Activated CD4-positive, CD25-positive, alpha-beta regulatory T cell treated with anti-CD3 and anti-CD28 coated beads, Interleukin-2, amount 50 U/mL, for 24 hours (primary cell): Measurements from ENCODE around the gene DLG2.

Experiments
- ATAC-seq, 2 donors: fragments of 150-1000 bp; cut with Tn5 transposase; one replicate each; pipeline ENCODE4 v1.10.0; 2021; ENCODE audit warnings: mild to moderate bottlenecking in 1 of 2, moderate library complexity in 1 of 2

DLG2 gene

GRCh38 chr11:83865636-83866461 is 1761.3 kb downstream of the DLG2 start:
- no peak for ATAC-seq

GRCh38 chr11:83864412-83865057 is 1762.6 kb downstream of the DLG2 start:
- ATAC-seq = no peak

- no peak for ATAC-seq
Measured at GRCh38 chr11:83863272-83863671, 1763.9 kb downstream of the DLG2 start.

DNA sequence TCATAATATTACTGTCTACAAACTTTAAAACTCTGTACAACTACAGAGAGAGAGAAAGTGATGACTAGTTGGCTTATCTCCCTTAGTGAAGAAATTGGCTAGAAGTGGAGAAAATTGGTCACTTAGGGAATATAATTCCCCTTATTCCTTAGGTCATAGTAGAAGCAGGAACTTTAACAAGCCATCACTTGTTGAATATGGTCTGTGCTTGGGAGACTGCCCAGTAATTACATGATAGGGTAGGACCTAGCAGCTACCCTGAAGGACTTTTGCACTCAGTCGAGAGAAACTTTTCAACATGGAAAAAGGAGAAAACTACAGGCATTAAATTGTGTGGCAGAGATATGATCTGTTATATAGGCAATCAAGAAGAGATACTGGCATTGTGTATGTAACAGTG is 1764.5 kb downstream of the DLG2 start:
- ATAC-seq = no peak

DNA sequence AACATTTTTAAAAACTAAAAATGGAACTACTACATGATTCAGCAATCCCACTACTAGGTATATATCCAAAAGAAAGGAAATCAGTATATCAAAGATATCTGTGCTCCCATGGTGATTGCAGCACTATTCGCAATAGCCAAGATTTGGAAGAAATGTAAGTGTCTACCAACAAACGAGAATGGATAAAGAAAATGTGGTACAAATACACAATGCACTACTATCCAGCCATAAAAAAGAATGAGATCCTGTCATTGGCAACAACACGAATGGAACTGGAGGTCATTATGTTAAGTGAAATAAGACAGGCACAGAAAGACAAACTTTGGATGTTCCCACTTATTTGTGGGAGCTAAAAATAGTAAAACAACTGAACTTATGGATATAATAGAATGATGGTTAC is 1765.1 kb downstream of the DLG2 start:
- no peak for ATAC-seq

GRCh38 chr11:83858694-83859093 is 1768.5 kb downstream of the DLG2 start:
- ATAC-seq = no peak

GRCh38 chr11:83855237-83855636 is 1771.9 kb downstream of the DLG2 start:
- ATAC-seq = no peak

GRCh38 chr11:83852775-83853442 is 1774.2 kb downstream of the DLG2 start:
- ATAC-seq = no peak

GRCh38 chr11:83852012-83852411 is 1775.1 kb downstream of the DLG2 start:
- no peak for ATAC-seq

DNA sequence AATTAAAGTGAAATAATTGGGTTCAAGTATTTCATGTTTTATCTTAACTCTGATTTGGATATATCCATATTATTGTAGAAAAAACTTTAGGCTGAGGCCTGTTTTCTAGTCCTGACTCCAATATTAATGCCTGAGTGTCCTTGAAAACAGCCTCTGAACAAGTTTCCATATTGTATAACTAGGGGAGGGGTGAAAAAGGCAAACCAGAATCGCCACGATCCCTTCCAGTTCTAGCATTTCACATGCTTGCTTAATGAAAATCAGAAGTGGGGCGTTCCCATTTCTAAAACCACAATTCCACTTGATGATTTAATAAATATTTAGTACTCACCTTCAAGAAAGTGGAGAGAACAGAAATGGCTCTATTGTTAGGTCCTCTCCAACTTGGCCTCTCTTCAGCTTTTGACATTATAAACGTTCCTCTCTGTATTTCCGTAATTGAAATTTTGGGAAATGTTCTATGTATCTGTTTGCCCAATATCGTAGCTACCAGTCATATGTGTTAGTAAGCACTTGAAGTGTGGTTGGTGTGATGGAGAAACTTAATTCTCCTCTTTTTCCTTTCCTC is 1779.6 kb downstream of the DLG2 start:
- ATAC-seq = no peak

DNA sequence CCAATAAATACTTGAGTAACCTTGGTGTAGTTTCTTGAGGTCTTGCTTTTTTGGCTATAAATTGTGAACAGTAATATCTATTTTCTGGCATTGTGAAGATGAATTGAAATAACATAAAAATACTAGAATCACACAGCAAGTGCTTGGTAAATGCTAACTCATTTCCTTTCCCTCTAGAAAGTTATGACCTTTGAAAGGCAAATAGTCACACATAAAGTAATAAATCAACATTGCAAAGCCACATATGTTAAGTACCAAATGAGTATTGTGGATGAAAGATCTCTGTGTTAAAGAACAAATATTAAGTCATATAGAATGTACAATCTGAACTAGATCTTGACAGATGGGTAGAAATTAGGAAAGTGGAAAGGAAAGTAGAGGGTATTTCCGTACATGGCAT is 1781.3 kb downstream of the DLG2 start:
- no peak for ATAC-seq

DNA sequence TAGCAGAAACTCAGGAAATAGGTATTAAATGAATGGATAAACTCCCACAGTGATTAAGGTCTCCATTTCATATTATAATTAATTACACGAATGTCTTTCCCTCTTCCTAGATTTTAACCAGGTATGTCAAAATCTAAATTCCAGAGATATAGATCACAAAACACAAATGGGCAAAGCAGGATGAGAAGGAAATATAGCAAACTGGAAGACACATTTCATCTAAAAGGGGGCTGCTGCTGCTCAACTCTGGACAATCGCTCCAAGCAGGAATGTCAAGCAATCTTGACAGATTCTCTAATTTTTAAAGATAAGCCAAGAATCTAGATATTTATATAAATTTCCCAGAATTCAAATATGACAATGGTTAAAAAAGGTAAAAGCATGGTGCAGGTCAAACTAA is 1786.8 kb downstream of the DLG2 start:
- no peak for ATAC-seq

DNA sequence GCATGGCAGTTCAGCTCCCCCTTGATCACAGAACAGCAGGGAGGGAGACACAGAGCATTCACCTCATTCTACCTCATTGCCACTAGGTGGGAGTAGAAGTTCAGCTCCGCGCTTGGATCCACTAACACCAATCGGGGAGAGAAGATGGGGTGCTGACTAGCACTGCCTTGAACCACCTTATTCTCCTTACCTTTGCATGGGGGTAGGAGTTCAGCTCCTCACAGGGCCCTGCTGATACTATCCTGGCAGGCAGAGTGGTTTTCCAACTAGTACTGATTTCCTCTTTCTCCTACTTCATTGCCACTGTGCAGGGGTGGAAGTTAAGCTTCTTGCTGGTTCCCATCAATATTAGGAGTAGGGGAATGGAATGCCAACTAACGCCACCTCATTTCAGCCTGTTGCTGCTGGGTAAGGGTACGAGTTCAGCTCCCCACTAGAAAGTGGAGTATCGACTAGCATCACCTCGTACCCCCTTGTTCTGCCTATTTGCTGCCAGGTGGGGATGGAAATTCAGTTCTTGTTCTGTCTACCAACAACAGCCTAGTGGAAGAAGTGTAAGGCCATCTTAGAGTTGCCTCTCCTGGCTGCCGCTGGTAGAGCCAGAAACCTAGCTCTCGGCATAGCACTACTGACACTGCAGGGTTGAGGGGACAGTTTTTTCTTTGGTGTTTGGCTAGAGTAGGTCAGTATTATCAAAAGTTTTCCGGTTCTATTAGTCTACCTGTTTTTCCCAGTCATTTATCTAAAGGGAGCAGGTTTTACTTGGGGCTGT is 1790.1 kb downstream of the DLG2 start:
- ATAC-seq = no peak

- no peak for ATAC-seq
Measured at GRCh38 chr11:83836065-83836464, 1791.1 kb downstream of the DLG2 start.

DNA sequence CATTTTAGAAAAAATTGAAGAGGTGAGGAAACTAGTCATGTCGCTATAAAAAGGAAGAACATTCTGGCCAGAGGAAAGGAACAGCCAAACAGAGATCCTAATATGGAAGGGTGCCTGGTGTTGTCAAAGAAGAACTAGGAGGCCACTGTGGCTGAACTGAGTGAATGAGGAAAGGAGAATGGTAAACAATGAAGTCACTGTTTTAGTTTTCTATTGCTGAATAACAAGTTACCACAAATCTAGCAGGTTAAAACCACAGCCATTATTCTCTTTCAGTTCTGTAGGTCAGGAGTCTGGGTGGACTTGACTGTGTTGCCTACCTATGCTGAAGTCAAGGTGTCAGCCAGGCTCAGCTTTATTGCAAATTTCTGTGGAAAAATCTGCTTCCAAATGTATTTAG is 1791.7 kb downstream of the DLG2 start:
- ATAC-seq = no peak

GRCh38 chr11:83831929-83832328 is 1795.2 kb downstream of the DLG2 start:
- no peak for ATAC-seq

DNA sequence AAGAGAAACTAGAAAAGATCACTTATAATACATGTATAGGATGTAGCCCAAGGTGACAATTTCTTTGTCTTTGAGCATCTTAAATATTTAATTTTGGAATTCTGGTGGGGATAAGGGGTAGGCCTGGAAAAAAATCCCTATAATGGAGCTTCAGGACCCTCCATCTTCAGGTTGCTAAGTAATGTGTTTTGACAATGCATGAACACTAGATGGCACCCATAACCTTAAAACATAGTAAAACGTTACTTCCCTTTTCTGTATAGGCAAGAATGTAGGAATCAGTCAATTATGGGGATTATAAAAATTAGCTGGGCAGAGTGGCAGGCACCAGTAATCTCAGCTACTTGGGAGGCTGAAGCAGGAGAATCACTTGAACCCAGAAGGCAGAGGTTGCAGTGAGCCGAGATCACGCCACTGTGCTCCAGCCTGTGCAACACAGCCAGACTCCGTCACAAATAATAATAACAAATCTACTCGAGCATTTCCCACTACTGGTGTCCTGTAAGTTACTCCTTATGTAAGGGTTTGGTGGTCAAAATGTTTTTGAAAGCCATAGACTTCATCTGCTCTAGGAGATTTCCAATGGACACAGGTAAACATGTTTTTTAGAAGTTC is 1799.1 kb downstream of the DLG2 start:
- ATAC-seq = no peak

GRCh38 chr11:83827520-83827919 is 1799.6 kb downstream of the DLG2 start:
- ATAC-seq = no peak

DNA sequence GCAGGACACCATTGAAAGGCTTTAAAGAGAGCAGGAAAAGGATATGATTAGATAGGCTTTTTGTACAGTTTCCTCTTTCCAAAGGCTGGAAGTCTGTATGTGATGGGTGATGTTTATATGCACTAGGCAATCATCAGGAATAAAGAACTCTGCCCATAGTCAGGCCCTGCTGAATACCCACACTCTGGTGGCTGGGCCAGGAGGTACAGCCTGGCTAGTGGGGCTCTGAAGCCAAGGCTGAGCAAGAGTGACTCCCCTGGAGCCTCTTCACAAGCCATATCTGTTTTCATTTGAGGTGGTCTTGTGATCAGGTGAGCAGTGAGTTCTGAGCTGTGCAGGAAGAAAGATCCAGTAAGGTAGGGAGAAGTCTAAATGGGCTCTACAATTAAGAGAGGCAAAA is 1801.1 kb downstream of the DLG2 start:
- no peak for ATAC-seq

GRCh38 chr11:83823461-83824025 is 1803.6 kb downstream of the DLG2 start:
- no peak for ATAC-seq

DNA sequence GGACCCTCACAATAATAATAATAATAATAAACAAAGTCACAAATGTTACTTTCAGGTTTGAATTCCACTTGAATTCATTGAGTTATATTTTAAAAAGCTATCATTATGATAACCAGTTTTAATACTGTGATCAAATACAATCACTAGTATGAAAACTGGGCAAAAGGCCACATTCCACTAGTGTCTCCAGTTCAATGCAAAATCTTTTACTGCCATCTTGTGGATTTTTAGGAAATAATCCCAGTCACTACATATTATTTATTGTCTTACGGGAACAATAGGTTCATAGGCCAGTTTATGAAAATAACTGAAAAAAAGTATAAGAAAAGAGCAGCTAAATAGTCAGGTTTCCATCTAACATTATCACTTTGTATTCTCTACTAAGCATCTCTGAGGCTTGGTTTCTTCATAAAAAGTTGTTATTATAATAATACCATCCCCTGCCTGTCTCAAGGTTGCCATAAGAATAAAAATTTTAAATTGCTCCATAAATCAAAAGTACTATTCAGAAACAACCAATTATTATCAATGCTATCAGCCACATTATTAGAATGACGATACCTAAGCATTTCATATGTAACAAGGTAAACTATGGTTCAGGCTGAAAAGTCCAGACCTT is 1807.1 kb downstream of the DLG2 start:
- no peak for ATAC-seq
